Measurements from ENCODE around the gene G3BP2.

- TF ChIP-seq, protein P1, sequence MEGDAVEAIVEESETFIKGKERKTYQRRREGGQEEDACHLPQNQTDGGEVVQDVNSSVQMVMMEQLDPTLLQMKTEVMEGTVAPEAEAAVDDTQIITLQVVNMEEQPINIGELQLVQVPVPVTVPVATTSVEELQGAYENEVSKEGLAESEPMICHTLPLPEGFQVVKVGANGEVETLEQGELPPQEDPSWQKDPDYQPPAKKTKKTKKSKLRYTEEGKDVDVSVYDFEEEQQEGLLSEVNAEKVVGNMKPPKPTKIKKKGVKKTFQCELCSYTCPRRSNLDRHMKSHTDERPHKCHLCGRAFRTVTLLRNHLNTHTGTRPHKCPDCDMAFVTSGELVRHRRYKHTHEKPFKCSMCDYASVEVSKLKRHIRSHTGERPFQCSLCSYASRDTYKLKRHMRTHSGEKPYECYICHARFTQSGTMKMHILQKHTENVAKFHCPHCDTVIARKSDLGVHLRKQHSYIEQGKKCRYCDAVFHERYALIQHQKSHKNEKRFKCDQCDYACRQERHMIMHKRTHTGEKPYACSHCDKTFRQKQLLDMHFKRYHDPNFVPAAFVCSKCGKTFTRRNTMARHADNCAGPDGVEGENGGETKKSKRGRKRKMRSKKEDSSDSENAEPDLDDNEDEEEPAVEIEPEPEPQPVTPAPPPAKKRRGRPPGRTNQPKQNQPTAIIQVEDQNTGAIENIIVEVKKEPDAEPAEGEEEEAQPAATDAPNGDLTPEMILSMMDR (IDR thresholded peaks at IDR 0.05), result no peak
- TF ChIP-seq POLR2A (IDR thresholded peaks at IDR 0.05), result no peak
Observed at GRCh38 chr4:75708218-75708691, 35.0 kb upstream of the G3BP2 start.

Measured in lower leg skin (tissue), 3 donors.